Karpas-422 (cell line): Measurements from ENCODE around the gene NTM. TPM values are rescaled to one million over a fixed set of nuclear protein-coding genes. Genes with fewer than 3 reads are reported as not detected.

ENCODE experiments used
- DNase-seq: peaks from one replicate; pipeline ENCODE4 v3.0.0-alpha.2; 2015
- H2AFZ ChIP-seq: fragments of 200-600 bp; sonication (generic); 2 replicates; pipeline ENCODE4 v1.6.1; 2014; ENCODE audit warnings: antibody characterized with exemption, low read length, mixed read lengths
- H3K27ac ChIP-seq: fragments of 200-600 bp; sonication (generic); 2 replicates; pipeline ENCODE4 v1.5.1; 2014; ENCODE audit warnings: mild to moderate bottlenecking, low read length, moderate library complexity
- H3K27me3 ChIP-seq: fragments of 200-600 bp; sonication (generic); 2 replicates; pipeline ENCODE4 v1.6.1; 2014; ENCODE audit warnings: low read length, mixed read lengths
- H3K36me3 ChIP-seq: fragments of 200-600 bp; sonication (generic); 2 replicates; pipeline ENCODE4 v1.6.1; 2014; ENCODE audit warnings: low read length, mixed read lengths; ENCODE audit not compliant: insufficient read depth
- H3K4me1 ChIP-seq: fragments of 200-600 bp; sonication (generic); 2 replicates; pipeline ENCODE4 v1.6.1; 2014; ENCODE audit warnings: mild to moderate bottlenecking, low read length, mixed read lengths
- H3K4me2 ChIP-seq: fragments of 200-600 bp; sonication (generic); 2 replicates; pipeline ENCODE4 v1.6.1; 2014; ENCODE audit warnings: low read length, low read depth, mild to moderate bottlenecking; ENCODE audit not compliant: poor library complexity, severe bottlenecking
- H3K4me3 ChIP-seq: fragments of 200-600 bp; sonication (generic); 2 replicates; pipeline ENCODE4 v1.5.1; 2014; ENCODE audit warnings: mild to moderate bottlenecking, antibody characterized with exemption, low read length, mixed read lengths
- H3K79me2 ChIP-seq: fragments of 200-600 bp; sonication (generic); 2 replicates; pipeline ENCODE4 v1.6.1; 2014; ENCODE audit warnings: mild to moderate bottlenecking, low read length, mixed read lengths
- H3K9ac ChIP-seq: fragments of 200-600 bp; sonication (generic); 2 replicates; pipeline ENCODE4 v1.6.0; 2014; ENCODE audit warnings: low read length
- H3K9me2 ChIP-seq: fragments of 200-600 bp; sonication (generic), shearing (Covaris generic); replicated peaks from 2 replicates; pipeline ENCODE4 v1.6.0; 2014; ENCODE audit warnings: mild to moderate bottlenecking, low read length, moderate library complexity; ENCODE audit not compliant: insufficient read depth
- H3K9me3 ChIP-seq: fragments of 300-700, 200-600 bp; sonication (generic); 2 replicates; pipeline ENCODE4 v1.6.1; 2014; ENCODE audit warnings: low read length, mixed read lengths
- H4K20me1 ChIP-seq: fragments of 200-600 bp; sonication (generic); 2 replicates; pipeline ENCODE4 v1.6.1; 2014; ENCODE audit warnings: mild to moderate bottlenecking, antibody characterized with exemption, low read length, low read depth; ENCODE audit not compliant: insufficient read depth
- total RNA-seq: library from RNA; depleted of rRNA; stranded (reverse); fragments of >200 nt; shearing (Covaris generic); gene quantifications from 2 replicates; pipeline ENCODE4 v1.2.3, GENCODE V29; 2014; ENCODE audit warnings: low replicate concordance

NTM gene
- total RNA-seq, 1 experiment from 2014 or later = not detected

DNA sequence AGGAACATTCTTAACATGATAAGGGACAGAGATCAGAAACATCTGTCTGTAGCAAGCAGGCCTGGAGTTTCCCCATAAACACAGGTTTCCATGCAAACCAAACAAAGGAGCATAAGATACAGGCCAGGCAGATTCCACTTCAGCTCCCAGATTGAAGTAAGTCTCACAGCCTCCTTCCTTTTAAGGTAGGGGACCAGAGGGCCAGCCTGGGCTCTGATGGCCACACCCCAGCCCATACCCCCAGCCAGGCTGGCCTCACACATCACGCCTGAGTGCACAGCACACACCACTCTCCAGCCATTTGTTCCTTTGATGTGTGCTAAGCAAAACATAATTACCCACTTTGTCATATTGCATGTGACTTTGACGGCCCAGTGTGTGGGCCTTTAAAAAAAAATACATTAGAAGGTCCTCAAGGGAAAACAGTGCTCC is 518.7 kb downstream of the NTM start:
- Histone ChIP-seq H3K4me3 (no peak overlapping the region), H3K79me2 (no peaks in the 10 kb centered on the region), H3K9me2 (no peaks in the 10 kb centered on the region), H3K27ac (no peak overlapping the region), H4K20me1 (no peaks in the 10 kb centered on the region), H3K9ac (no peak overlapping the region), H3K4me1 (no peaks in the 10 kb centered on the region), H2AFZ (no peak overlapping the region), H3K9me3 (no peaks in the 10 kb centered on the region), H3K4me2 (no peak overlapping the region), H3K27me3 (no peaks in the 10 kb centered on the region), H3K36me3 (no peaks in the 10 kb centered on the region)
- no peak for DNase-seq

DNA sequence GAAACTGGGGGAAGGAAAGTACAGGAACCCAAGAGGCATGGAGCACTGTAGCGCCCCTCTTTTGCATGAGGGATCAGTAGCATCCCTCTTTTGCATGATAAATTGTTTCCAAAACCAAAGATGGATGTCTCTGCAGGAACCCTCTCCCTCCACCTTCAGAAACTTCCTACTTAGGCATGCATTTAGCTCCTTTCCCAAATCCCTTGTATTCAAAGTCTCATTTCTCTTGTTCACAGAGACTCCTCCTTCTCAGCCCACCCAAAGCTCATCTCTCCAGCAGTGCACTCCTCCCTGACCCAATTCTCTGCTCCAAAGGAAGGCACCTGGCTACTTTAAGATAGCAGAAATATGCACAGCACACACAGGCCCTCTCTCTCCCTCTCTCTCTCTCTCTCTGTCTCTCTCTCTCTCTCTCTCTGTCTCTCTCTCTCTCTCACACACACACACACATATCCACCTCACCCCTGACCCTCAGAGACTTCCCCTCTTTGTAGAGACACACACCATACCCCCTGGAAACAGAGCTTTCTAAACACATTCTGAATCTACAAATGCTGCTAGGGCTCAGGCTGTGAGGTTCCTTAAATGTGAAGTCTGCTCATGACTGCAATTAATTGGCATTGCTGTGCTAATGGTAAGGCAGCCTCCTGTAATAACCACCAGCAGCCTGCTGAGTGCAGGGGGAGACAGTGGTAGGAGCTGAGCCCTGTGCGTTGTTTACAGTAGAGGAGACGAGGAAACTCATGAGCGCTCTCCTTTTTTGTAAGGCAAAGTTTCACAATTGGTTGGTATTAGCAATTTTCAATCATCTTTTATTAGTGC is 519.6 kb downstream of the NTM start:
- Histone ChIP-seq H3K36me3 (no peaks in the 10 kb centered on the region), H4K20me1 (no peaks in the 10 kb centered on the region), H3K27me3 (no peaks in the 10 kb centered on the region), H3K4me2 (no peak overlapping the region), H3K9ac (no peak overlapping the region), H3K79me2 (no peaks in the 10 kb centered on the region), H2AFZ (no peak overlapping the region), H3K4me1 (no peaks in the 10 kb centered on the region), H3K27ac (no peak overlapping the region), H3K9me2 (no peaks in the 10 kb centered on the region), H3K9me3 (no peaks in the 10 kb centered on the region), H3K4me3 (no peak overlapping the region)
- no peak for DNase-seq

DNA sequence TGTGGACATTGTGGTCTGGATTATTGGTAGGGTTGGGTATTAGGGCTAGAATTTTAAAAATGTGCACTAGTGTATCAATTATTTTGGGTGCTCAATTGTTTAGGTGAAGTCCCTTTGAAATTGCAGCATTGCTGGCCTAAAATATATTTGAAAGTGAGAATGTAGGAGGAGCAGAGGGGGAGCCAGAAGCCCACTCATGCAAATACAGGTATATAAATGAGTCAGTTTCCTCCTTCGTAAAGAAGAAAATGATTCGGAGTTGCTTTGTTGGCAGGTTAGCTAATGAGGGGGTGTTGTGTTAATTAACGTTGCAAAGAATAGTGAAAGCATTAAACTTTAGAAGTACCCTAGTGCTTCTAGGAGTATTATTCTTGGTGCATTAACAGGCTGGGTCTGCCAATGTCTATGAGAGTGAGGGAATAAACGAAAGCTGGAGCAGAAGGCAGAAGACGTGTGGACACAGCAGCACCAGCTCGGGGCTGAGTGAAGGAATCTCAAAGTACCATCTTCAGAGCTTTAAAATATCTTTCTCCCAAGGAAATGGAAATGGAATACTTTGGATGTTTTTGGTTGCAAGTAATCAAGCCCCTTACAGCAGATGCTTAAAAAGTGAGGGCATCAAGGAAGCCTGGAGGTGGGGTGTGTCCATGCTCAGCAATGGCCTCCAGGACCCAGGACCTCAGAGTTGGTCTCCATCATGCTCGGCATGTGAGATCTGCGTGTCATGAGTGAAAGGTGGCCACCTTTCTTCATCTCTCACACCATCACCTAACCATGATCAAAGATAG is 522.9 kb downstream of the NTM start:
- DNase-seq = no peak
- Histone ChIP-seq H3K9me3 (no peaks in the 10 kb centered on the region), H2AFZ (no peak overlapping the region), H4K20me1 (no peaks in the 10 kb centered on the region), H3K4me2 (no peak overlapping the region), H3K9ac (no peak overlapping the region), H3K79me2 (no peaks in the 10 kb centered on the region), H3K36me3 (no peaks in the 10 kb centered on the region), H3K9me2 (no peaks in the 10 kb centered on the region), H3K4me3 (no peak overlapping the region), H3K27me3 (no peaks in the 10 kb centered on the region), H3K27ac (no peak overlapping the region), H3K4me1 (no peaks in the 10 kb centered on the region)

DNA sequence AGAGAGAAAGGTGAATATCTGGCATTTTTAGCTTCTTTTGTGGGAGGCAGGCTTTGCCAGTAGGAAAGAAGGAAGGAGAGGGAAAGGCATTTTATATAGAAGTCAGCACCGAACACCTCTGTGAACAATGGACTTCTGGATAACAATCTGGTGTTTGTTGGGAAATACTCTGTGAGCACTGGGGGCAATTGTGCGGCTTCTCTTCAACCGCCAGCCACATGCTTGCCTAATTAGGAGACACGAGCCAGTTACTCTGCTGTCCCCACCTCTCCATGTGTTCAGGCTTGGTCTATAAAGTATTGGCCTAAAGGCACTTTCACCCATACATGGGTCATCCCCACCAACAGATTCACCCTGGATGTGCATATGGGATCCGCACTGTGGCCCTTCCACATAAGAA is 523.6 kb downstream of the NTM start:
- Histone ChIP-seq H3K9me3 (no peaks in the 10 kb centered on the region), H3K4me2 (no peak overlapping the region), H3K4me3 (no peak overlapping the region), H3K9me2 (no peaks in the 10 kb centered on the region), H3K79me2 (no peaks in the 10 kb centered on the region), H3K27ac (no peak overlapping the region), H3K27me3 (no peaks in the 10 kb centered on the region), H3K4me1 (no peaks in the 10 kb centered on the region), H3K36me3 (no peaks in the 10 kb centered on the region), H3K9ac (no peak overlapping the region), H4K20me1 (no peaks in the 10 kb centered on the region), H2AFZ (no peak overlapping the region)
- DNase-seq = no peak

DNA sequence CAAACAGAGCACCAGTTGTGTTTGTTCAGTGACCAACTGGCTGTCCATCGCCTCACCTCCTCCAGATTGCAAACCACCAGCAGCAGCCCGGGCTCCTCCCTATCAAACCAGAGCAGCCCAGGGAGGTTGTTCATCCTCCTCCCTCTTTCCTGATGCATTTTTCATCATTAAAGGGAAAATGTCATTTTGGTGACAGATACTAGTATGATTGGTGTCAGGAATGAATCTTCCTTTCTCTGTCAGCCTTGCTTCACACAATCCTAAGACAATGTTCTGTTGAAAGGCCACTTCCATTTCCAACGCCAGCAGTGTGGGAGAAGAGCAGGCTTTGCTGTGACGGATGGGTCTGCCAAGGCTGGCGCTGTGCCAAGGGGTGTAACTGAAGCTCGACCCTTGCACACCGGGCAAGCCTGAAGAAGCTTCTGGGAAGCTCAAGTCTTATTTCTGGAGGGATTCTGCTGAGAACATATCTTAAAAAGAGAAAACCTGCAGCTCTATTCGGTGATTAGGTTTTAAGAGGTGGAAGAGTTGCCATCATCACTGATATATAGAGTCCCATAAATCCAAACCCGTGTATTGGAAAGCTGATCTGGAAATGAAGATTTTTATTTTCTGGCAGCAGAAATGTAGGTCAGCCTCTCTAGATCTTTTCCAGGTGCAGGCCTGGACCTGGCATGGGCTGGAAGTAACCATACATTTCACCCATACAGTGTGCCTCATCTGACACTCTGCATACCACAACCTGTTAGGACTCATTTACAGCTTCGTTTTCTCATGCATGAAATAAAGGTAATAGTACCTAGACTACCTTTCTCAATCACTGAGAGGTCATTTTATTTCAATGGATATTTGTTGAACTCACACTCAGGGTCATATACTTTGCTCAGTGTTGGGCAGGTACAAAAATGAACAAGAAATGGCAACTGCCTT is 524.5 kb downstream of the NTM start:
- H3K79me2 ChIP-seq = no peaks in the 10 kb centered on the region
- no peaks in the 10 kb centered on the region for H3K9me3 ChIP-seq
- H4K20me1 ChIP-seq = no peaks in the 10 kb centered on the region
- no peak overlapping the region for H3K4me3 ChIP-seq
- H2AFZ ChIP-seq = no peak overlapping the region
- H3K27ac ChIP-seq = no peak overlapping the region
- no peak overlapping the region for H3K4me2 ChIP-seq
- no peak overlapping the region for H3K9ac ChIP-seq
- no peaks in the 10 kb centered on the region for H3K4me1 ChIP-seq
- no peak for DNase-seq
- H3K27me3 ChIP-seq = no peaks in the 10 kb centered on the region
- H3K36me3 ChIP-seq = no peaks in the 10 kb centered on the region
- H3K9me2 ChIP-seq = no peaks in the 10 kb centered on the region

DNA sequence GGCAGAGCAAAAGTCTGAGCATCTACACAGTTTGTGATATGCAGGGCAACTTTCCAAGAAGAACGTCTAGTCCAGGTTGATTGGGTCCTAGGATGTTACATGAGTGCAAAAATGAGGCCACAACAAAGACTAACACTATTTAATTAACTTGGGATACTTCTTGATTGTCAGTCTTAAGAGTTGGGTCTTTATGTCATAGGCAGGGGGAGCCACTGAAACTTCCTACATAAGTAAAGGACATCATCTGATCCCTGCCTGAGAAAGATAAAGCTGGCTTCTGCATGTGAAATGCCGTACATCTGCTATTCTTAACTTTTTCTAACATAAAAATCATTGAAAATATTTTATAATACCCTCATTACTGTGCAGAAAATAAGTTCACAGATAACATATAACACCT is 525.5 kb downstream of the NTM start:
- no peaks in the 10 kb centered on the region for H3K79me2 ChIP-seq
- H3K27me3 ChIP-seq = no peaks in the 10 kb centered on the region
- H4K20me1 ChIP-seq = no peaks in the 10 kb centered on the region
- H3K4me3 ChIP-seq = no peak overlapping the region
- no peak overlapping the region for H3K9ac ChIP-seq
- H3K4me1 ChIP-seq = no peaks in the 10 kb centered on the region
- no peaks in the 10 kb centered on the region for H3K9me2 ChIP-seq
- H3K9me3 ChIP-seq = no peaks in the 10 kb centered on the region
- H3K27ac ChIP-seq = no peak overlapping the region
- no peak for DNase-seq
- no peak overlapping the region for H3K4me2 ChIP-seq
- no peaks in the 10 kb centered on the region for H3K36me3 ChIP-seq
- H2AFZ ChIP-seq = no peak overlapping the region

DNA sequence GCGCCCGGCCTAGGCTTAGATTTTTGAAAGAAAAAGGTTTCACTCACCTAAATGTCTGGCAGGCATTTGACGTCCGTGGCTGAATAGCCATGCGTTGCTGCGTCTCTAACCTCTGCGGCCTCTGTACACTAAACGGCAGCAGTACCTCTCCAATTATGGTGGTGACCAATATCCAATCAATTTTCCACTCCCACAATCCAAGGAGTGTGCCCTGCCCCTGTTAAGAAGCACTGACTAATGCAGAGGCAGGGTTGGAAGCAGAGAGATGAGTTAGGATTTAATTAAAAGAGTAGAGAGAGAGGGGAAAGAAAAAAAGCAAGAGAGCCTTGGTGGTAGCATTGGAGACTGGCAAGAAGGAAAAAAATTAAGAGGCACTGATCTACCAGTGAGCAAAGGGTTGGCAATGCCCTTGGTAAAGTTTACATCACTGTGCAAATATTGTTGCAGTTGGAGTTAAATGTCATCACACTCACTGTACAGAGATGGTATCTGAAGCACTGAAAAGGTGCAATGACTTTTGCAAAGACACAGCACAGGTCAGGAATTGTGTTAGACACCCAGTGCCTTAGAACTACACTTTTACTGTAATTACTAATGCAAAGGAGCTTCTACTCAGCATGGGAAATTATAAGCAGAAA is 526.7 kb downstream of the NTM start:
- no peaks in the 10 kb centered on the region for H3K4me1 ChIP-seq
- H3K79me2 ChIP-seq = no peaks in the 10 kb centered on the region
- no peak overlapping the region for H3K4me3 ChIP-seq
- no peak overlapping the region for H3K9ac ChIP-seq
- no peaks in the 10 kb centered on the region for H3K9me3 ChIP-seq
- H3K27ac ChIP-seq = no peak overlapping the region
- no peaks in the 10 kb centered on the region for H4K20me1 ChIP-seq
- no peak for DNase-seq
- no peak overlapping the region for H3K4me2 ChIP-seq
- no peak overlapping the region for H2AFZ ChIP-seq
- no peaks in the 10 kb centered on the region for H3K27me3 ChIP-seq
- no peaks in the 10 kb centered on the region for H3K36me3 ChIP-seq
- no peaks in the 10 kb centered on the region for H3K9me2 ChIP-seq
